ENCODE results near the gene RSPH6A. TPM values are rescaled to one million over a fixed set of nuclear protein-coding genes. Genes with fewer than 3 reads are reported as not detected.

RSPH6A gene
- total and polyA plus RNA-seq, 2 of the 13 experiments (the other 11 are each of a cell fraction or from before 2014, with no cell fraction given): 0.07 TPM; not detected in 1

- TF ChIP-seq ZNF691 (CRISPR knock-in tag; IDR thresholded peaks at IDR 0.05; ENCODE audit: borderline replicate concordance, low read depth) (no peak), ZBTB4 (CRISPR knock-in tag; IDR thresholded peaks at IDR 0.05; ENCODE audit: borderline replicate concordance) (no peak), THYN1 (CRISPR knock-in tag; IDR thresholded peaks at IDR 0.05; ENCODE audit: borderline replicate concordance, low read depth) (no peak), ELF4 (CRISPR knock-in tag; IDR thresholded peaks at IDR 0.05; ENCODE audit: borderline replicate concordance) (no peak), ZC3H13 (CRISPR knock-in tag; IDR thresholded peaks at IDR 0.05) (0 out of 2 replicates have a peak, but pooled peaks have one; percentile 81), NRL (CRISPR knock-in tag; IDR thresholded peaks at IDR 0.05; ENCODE audit: borderline replicate concordance) (no peak), ZNF878 (CRISPR knock-in tag; IDR thresholded peaks at IDR 0.05) (no peak), SMC3 (IDR thresholded peaks at IDR 0.05; ENCODE audit: low read length) (no peak), ZNF597 (CRISPR knock-in tag; IDR thresholded peaks at IDR 0.05) (no peak), FLYWCH1 (CRISPR knock-in tag; IDR thresholded peaks at IDR 0.05) (no peak), RELA (CRISPR knock-in tag; IDR thresholded peaks at IDR 0.05) (no peak), ISL2 (CRISPR knock-in tag; IDR thresholded peaks at IDR 0.05) (no peak), MXD1 (CRISPR knock-in tag; IDR thresholded peaks at IDR 0.05) (no peak), HDAC6 (IDR thresholded peaks at IDR 0.05; ENCODE audit: low read depth, low read length) (no peak), ZNF329 (CRISPR knock-in tag; IDR thresholded peaks at IDR 0.05; ENCODE audit: low read depth) (no peak), GLI4 (CRISPR knock-in tag; IDR thresholded peaks at IDR 0.05; ENCODE audit: borderline replicate concordance) (0 out of 2 replicates have a peak, but pooled peaks have one; percentile 14), ZNF776 (CRISPR knock-in tag; IDR thresholded peaks at IDR 0.05) (no peak), CBX5 (CRISPR knock-in tag; IDR thresholded peaks at IDR 0.05; ENCODE audit: borderline replicate concordance) (no peak), SMAD1 (CRISPR knock-in tag; IDR thresholded peaks at IDR 0.05; ENCODE audit: borderline replicate concordance, low read depth) (no peak), FOXK2 (IDR thresholded peaks at IDR 0.05) (no peak), ARID2 (CRISPR knock-in tag; IDR thresholded peaks at IDR 0.05; ENCODE audit: borderline replicate concordance) (no peak), ZNF232 (CRISPR knock-in tag; IDR thresholded peaks at IDR 0.05; ENCODE audit: borderline replicate concordance) (no peak), ZNF792 (CRISPR knock-in tag; IDR thresholded peaks at IDR 0.05) (no peak), ZFP91 (CRISPR knock-in tag; IDR thresholded peaks at IDR 0.05; ENCODE audit: borderline replicate concordance) (peak; percentile 30; the same call in 1 of the 2 replicates), ZNF7 (CRISPR knock-in tag; IDR thresholded peaks at IDR 0.05) (no peak)
Measured at GRCh38 chr19:45769821-45770191, 45.3 kb downstream of the RSPH6A start (continued).

Measured in HepG2 (cell line).